Measurements from ENCODE around the gene GSN. TPM values are rescaled to one million over a fixed set of nuclear protein-coding genes. Genes with fewer than 3 reads are reported as not detected.

GSN gene
- total and polyA plus RNA-seq, 2 of the 8 experiments (the other 6 are each of a cell fraction or from before 2014, with no cell fraction given), result 52.3 to 94.5 TPM

GRCh38 chr9:121262953-121263352, 5.0 kb upstream of the GSN start (continued):
- TF ChIP-seq, protein P1, sequence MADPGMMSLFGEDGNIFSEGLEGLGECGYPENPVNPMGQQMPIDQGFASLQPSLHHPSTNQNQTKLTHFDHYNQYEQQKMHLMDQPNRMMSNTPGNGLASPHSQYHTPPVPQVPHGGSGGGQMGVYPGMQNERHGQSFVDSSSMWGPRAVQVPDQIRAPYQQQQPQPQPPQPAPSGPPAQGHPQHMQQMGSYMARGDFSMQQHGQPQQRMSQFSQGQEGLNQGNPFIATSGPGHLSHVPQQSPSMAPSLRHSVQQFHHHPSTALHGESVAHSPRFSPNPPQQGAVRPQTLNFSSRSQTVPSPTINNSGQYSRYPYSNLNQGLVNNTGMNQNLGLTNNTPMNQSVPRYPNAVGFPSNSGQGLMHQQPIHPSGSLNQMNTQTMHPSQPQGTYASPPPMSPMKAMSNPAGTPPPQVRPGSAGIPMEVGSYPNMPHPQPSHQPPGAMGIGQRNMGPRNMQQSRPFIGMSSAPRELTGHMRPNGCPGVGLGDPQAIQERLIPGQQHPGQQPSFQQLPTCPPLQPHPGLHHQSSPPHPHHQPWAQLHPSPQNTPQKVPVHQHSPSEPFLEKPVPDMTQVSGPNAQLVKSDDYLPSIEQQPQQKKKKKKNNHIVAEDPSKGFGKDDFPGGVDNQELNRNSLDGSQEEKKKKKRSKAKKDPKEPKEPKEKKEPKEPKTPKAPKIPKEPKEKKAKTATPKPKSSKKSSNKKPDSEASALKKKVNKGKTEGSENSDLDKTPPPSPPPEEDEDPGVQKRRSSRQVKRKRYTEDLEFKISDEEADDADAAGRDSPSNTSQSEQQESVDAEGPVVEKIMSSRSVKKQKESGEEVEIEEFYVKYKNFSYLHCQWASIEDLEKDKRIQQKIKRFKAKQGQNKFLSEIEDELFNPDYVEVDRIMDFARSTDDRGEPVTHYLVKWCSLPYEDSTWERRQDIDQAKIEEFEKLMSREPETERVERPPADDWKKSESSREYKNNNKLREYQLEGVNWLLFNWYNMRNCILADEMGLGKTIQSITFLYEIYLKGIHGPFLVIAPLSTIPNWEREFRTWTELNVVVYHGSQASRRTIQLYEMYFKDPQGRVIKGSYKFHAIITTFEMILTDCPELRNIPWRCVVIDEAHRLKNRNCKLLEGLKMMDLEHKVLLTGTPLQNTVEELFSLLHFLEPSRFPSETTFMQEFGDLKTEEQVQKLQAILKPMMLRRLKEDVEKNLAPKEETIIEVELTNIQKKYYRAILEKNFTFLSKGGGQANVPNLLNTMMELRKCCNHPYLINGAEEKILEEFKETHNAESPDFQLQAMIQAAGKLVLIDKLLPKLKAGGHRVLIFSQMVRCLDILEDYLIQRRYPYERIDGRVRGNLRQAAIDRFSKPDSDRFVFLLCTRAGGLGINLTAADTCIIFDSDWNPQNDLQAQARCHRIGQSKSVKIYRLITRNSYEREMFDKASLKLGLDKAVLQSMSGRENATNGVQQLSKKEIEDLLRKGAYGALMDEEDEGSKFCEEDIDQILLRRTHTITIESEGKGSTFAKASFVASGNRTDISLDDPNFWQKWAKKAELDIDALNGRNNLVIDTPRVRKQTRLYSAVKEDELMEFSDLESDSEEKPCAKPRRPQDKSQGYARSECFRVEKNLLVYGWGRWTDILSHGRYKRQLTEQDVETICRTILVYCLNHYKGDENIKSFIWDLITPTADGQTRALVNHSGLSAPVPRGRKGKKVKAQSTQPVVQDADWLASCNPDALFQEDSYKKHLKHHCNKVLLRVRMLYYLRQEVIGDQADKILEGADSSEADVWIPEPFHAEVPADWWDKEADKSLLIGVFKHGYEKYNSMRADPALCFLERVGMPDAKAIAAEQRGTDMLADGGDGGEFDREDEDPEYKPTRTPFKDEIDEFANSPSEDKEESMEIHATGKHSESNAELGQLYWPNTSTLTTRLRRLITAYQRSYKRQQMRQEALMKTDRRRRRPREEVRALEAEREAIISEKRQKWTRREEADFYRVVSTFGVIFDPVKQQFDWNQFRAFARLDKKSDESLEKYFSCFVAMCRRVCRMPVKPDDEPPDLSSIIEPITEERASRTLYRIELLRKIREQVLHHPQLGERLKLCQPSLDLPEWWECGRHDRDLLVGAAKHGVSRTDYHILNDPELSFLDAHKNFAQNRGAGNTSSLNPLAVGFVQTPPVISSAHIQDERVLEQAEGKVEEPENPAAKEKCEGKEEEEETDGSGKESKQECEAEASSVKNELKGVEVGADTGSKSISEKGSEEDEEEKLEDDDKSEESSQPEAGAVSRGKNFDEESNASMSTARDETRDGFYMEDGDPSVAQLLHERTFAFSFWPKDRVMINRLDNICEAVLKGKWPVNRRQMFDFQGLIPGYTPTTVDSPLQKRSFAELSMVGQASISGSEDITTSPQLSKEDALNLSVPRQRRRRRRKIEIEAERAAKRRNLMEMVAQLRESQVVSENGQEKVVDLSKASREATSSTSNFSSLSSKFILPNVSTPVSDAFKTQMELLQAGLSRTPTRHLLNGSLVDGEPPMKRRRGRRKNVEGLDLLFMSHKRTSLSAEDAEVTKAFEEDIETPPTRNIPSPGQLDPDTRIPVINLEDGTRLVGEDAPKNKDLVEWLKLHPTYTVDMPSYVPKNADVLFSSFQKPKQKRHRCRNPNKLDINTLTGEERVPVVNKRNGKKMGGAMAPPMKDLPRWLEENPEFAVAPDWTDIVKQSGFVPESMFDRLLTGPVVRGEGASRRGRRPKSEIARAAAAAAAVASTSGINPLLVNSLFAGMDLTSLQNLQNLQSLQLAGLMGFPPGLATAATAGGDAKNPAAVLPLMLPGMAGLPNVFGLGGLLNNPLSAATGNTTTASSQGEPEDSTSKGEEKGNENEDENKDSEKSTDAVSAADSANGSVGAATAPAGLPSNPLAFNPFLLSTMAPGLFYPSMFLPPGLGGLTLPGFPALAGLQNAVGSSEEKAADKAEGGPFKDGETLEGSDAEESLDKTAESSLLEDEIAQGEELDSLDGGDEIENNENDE (IDR thresholded peaks at IDR 0.05; ENCODE audit: insufficient replicate concordance, low read length), result no peak
- TF ChIP-seq EP300 (IDR thresholded peaks at IDR 0.05; ENCODE audit: borderline replicate concordance in 1 of 2, low read depth in 2 of 2, low read length in 2 of 2), result no peak

All from H1 (cell line).